IMR-90 (cell line): ENCODE data around the gene FBXL20. TPM values are rescaled to one million over a fixed set of nuclear protein-coding genes. Genes with fewer than 3 reads are reported as not detected.

Source experiments
- ATAC-seq: fragments of 200-7000 bp; cut with Tn5 transposase; 2 replicates; pipeline ENCODE4 v1.9.1; 2020; ENCODE audit warnings: low read depth, mild to moderate bottlenecking, moderate library complexity
- BruUV-seq: library from RNA; stranded (reverse); fragments of 400-500 nt; replicated peaks from 2 replicates; lab custom pipeline; 2021; lab: Mats Ljungman, UMichigan
- CTCF ChIA-PET: fragments of 300-600 bp; formaldehyde crosslinking; extraction: SDS; loops from one replicate; lab custom pipeline; 2021; ENCODE audit warnings: antibody characterized with exemption; lab: Yijun Ruan, JAX
- POLR2A ChIA-PET: fragments of 300-600 bp; sonication (Branson Sonifier 250); formaldehyde crosslinking; loops from one replicate; lab custom pipeline; 2022; ENCODE audit warnings: antibody characterized with exemption; ENCODE audit not compliant: unreplicated experiment; lab: Charles Lee
- DNase-seq: peaks from one replicate; pipeline ENCODE4 v3.0.0; 2013
- H2AFZ ChIP-seq: replicated peaks from 2 replicates; pipeline ENCODE3; 2013; ENCODE audit warnings: low read length, mild to moderate bottlenecking; ENCODE audit not compliant: poor library complexity
- H2AK5ac ChIP-seq: 2 replicates; pipeline ENCODE4 v1.6.1; 2013; ENCODE audit warnings: low read depth, low read length, inconsistent platforms
- H2AK9ac ChIP-seq: replicated peaks from 2 replicates; pipeline ENCODE3; 2013; ENCODE audit warnings: mild to moderate bottlenecking, low read depth, low read length, moderate library complexity; ENCODE audit not compliant: poor library complexity
- H2BK120ac ChIP-seq: 2 replicates; pipeline ENCODE4 v1.6.1; 2013; ENCODE audit warnings: low read depth, low read length, inconsistent platforms
- H2BK15ac ChIP-seq: 3 replicates; pipeline ENCODE4 v1.6.1; 2013; ENCODE audit warnings: low read depth, low read length, inconsistent platforms
- H2BK20ac ChIP-seq: 2 replicates; pipeline ENCODE4 v1.6.1; 2013; ENCODE audit warnings: low read depth, mild to moderate bottlenecking, inconsistent platforms, low read length, moderate library complexity
- H2BK5ac ChIP-seq: 2 replicates; pipeline ENCODE4 v1.6.1; 2013; ENCODE audit warnings: mild to moderate bottlenecking, low read depth, low read length, inconsistent platforms; ENCODE audit not compliant: poor library complexity, severe bottlenecking
- H3K14ac ChIP-seq: replicated peaks from 2 replicates; pipeline ENCODE4 v1.6.1; 2013; ENCODE audit warnings: low read depth, low read length, inconsistent platforms
- H3K18ac ChIP-seq: 2 replicates; pipeline ENCODE4 v1.6.1; 2013; ENCODE audit warnings: low read depth, low read length, control low read depth
- H3K23ac ChIP-seq: 2 replicates; pipeline ENCODE4 v1.6.1; 2013; ENCODE audit warnings: low read depth, low read length, inconsistent platforms
- H3K27ac ChIP-seq: 2 replicates; pipeline ENCODE4 v1.5.1; 2013; ENCODE audit warnings: mild to moderate bottlenecking, control low read depth, low read length; ENCODE audit not compliant: insufficient read depth
- H3K27me3 ChIP-seq: 2 replicates; pipeline ENCODE4 v1.6.1; 2013; ENCODE audit warnings: low read length; ENCODE audit not compliant: control insufficient read depth, insufficient read depth
- H3K36me3 ChIP-seq: 2 replicates; pipeline ENCODE4 v1.6.1; 2013; ENCODE audit warnings: low read length, mixed read lengths; ENCODE audit not compliant: control insufficient read depth, insufficient read depth
- H3K4ac ChIP-seq: 2 replicates; pipeline ENCODE4 v1.6.1; 2013; ENCODE audit warnings: low read depth, low read length, inconsistent platforms
- H3K4me1 ChIP-seq: 2 replicates; pipeline ENCODE4 v1.6.1; 2013; ENCODE audit warnings: low read length, mixed read lengths; ENCODE audit not compliant: control insufficient read depth, insufficient read depth
- H3K4me2 ChIP-seq: 2 replicates; pipeline ENCODE4 v1.6.1; 2013; ENCODE audit warnings: low read depth, mild to moderate bottlenecking, control low read depth, low read length, moderate library complexity
- H3K4me3 ChIP-seq: 2 replicates; pipeline ENCODE4 v1.5.1; 2013; ENCODE audit warnings: low read depth, mild to moderate bottlenecking, control low read depth, low read length, moderate library complexity; ENCODE audit not compliant: insufficient read depth
- H3K56ac ChIP-seq: 2 replicates; pipeline ENCODE4 v1.6.1; 2013; ENCODE audit warnings: low read length, inconsistent platforms; ENCODE audit not compliant: insufficient read depth; ENCODE audit errors: extremely low read depth
- H3K79me1 ChIP-seq, 2 experiments: 2 replicates each; pipeline ENCODE4 v1.6.1; 2013; ENCODE audit warnings: low read length in 2 of 2, inconsistent platforms in 1 of 2, low read depth in 1 of 2
- H3K9ac ChIP-seq: 2 replicates; pipeline ENCODE4 v1.6.1; 2013; ENCODE audit warnings: low read depth, low read length, control low read depth
- H3K9me1 ChIP-seq: 2 replicates; pipeline ENCODE4 v1.6.1; 2013; ENCODE audit warnings: low read length, inconsistent platforms; ENCODE audit not compliant: insufficient read depth
- H3K9me3 ChIP-seq: 2 replicates; pipeline ENCODE4 v1.6.1; 2013; ENCODE audit warnings: low read length; ENCODE audit not compliant: control insufficient read depth, insufficient read depth
- H4K20me1 ChIP-seq: 2 replicates; pipeline ENCODE4 v1.6.1; 2013; ENCODE audit warnings: low read length, inconsistent platforms; ENCODE audit not compliant: insufficient read depth
- H4K5ac ChIP-seq: 2 replicates; pipeline ENCODE4 v1.6.1; 2013; ENCODE audit warnings: mild to moderate bottlenecking, low read depth, low read length, control low read depth
- H4K8ac ChIP-seq, 2 experiments: 2 replicates each; pipeline ENCODE4 v1.6.1; 2013; ENCODE audit warnings: low read depth in 2 of 2, low read length in 2 of 2, control low read depth in 1 of 2, inconsistent platforms in 1 of 2
- H4K91ac ChIP-seq: 2 replicates; pipeline ENCODE4 v1.6.1; 2013; ENCODE audit warnings: low read depth, low read length, inconsistent platforms; ENCODE audit not compliant: insufficient read depth
- BHLHE40 ChIP-seq: fragments of 150-350 bp; IDR thresholded peaks from 2 replicates; pipeline ENCODE4 v1.6.1; 2016; ENCODE audit warnings: mild to moderate bottlenecking, low read depth, low read length
- CEBPB ChIP-seq: IDR thresholded peaks from 2 replicates; pipeline ENCODE4 v1.6.1; 2012; ENCODE audit warnings: low read depth, low read length, improper control_type of control experiment
- CHD1 ChIP-seq: IDR thresholded peaks from 2 replicates; pipeline ENCODE4 v1.6.1; 2012; ENCODE audit warnings: low read depth, low read length, improper control_type of control experiment
- CTCF ChIP-seq: conservative IDR thresholded peaks from 2 replicates; pipeline ENCODE4 v1.5.1; 2012; ENCODE audit warnings: mild to moderate bottlenecking, low read depth, low read length, improper control_type of control experiment
- ELK1 ChIP-seq: fragments of 150-350 bp; IDR thresholded peaks from 2 replicates; pipeline ENCODE4 v1.6.1; 2016; ENCODE audit warnings: low read depth, mild to moderate bottlenecking, low read length, moderate library complexity, borderline replicate concordance
- FOS ChIP-seq: fragments of 150-350 bp; IDR thresholded peaks from 2 replicates; pipeline ENCODE4 v1.6.1; 2016; ENCODE audit warnings: low read depth, low read length
- MAFK ChIP-seq: IDR thresholded peaks from 2 replicates; pipeline ENCODE4 v1.6.1; 2012; ENCODE audit warnings: low read depth, low read length, improper control_type of control experiment
- MAZ ChIP-seq: IDR thresholded peaks from 2 replicates; pipeline ENCODE4 v1.6.1; 2012; ENCODE audit warnings: low read depth, mild to moderate bottlenecking, low read length, improper control_type of control experiment, moderate library complexity, borderline replicate concordance
- MXI1 ChIP-seq: IDR thresholded peaks from 2 replicates; pipeline ENCODE4 v1.6.1; 2012; ENCODE audit warnings: low read depth, mild to moderate bottlenecking, low read length, moderate library complexity, borderline replicate concordance
- NFE2L2 ChIP-seq: fragments of 150-350 bp; IDR thresholded peaks from 2 replicates; pipeline ENCODE4 v1.6.1; 2016; ENCODE audit warnings: low read depth, mild to moderate bottlenecking, low read length
- POLR2A ChIP-seq: IDR thresholded peaks from 2 replicates; pipeline ENCODE4 v1.6.1; 2012; ENCODE audit warnings: mild to moderate bottlenecking, low read depth, low read length
- RAD21 ChIP-seq: IDR thresholded peaks from 2 replicates; pipeline ENCODE4 v1.6.1; 2012; ENCODE audit warnings: low read length, improper control_type of control experiment
- RCOR1 ChIP-seq: IDR thresholded peaks from 2 replicates; pipeline ENCODE4 v1.6.1; 2012; ENCODE audit warnings: mild to moderate bottlenecking, low read length, improper control_type of control experiment; ENCODE audit not compliant: insufficient replicate concordance
- RFX5 ChIP-seq: IDR thresholded peaks from 2 replicates; pipeline ENCODE4 v1.8.0; 2012; ENCODE audit warnings: low read depth, mild to moderate bottlenecking, low read length, moderate library complexity
- SMC3 ChIP-seq: fragments of 150-350 bp; IDR thresholded peaks from 2 replicates; pipeline ENCODE4 v1.6.1; 2016; ENCODE audit warnings: low read depth, mild to moderate bottlenecking, antibody characterized with exemption, low read length, moderate library complexity
- USF2 ChIP-seq: fragments of 150-350 bp; IDR thresholded peaks from 2 replicates; pipeline ENCODE4 v1.6.1; 2017; ENCODE audit warnings: mild to moderate bottlenecking, antibody characterized with exemption, low read length, low read depth
- WGBS, 2 experiments: methylation state at CpG; one replicate each; pipeline versions ENCODE4 v1.1.5 to v1.1.7; 2013; ENCODE audit warnings: missing lambda C conversion rate in 2 of 2; ENCODE audit not compliant: insufficient read length in 1 of 2; ENCODE audit errors: extremely low coverage in 2 of 2; 5-methylcytosine and 5-hydroxymethylcytosine counted together
- dilution Hi-C: fragments of 300-500 bp; cut with HindIII; formaldehyde crosslinking; loops from one replicate; pipeline ENCODE4 v1.14.3; 2018; ENCODE audit warnings: low sequenced_read_pairs; ENCODE audit not compliant: unreplicated experiment
- in situ Hi-C: fragments of 300-500 bp; cut with MboI; formaldehyde crosslinking; loops from 3 replicates; pipeline ENCODE4 v1.14.3; 2019; ENCODE audit warnings: low sequenced_read_pairs, inconsistent platforms, mixed read lengths
- intact Hi-C: fragments of 100-400 bp; cut with micrococcal nuclease; formaldehyde crosslinking; loops from 2 replicates; pipeline ENCODE4 v1.10.0; 2022
- polyA plus RNA-seq, 3 experiments: library from polyadenylated mRNA; depleted of rRNA; stranded (reverse); fragments of >200 nt; gene quantifications; 2 replicates each; pipeline ENCODE4 v1.2.3, GENCODE V29; 2012; ENCODE audit warnings: low replicate concordance in 1 of 3
- total RNA-seq: library from RNA; depleted of rRNA; stranded (reverse); fragments of >200 nt; gene quantifications from 2 replicates; pipeline ENCODE4 v1.2.3, GENCODE V29; 2012

Gene FBXL20
- total and polyA plus RNA-seq, 2 of the 4 experiments (the other 2 are of a cell fraction), result 4.1 to 13.8 TPM

- H2BK15ac ChIP-seq, result no peak overlapping the region
- H2AK9ac ChIP-seq, result no peak overlapping the region
- no peak overlapping the region for H2BK5ac ChIP-seq
- no peak overlapping the region for H3K18ac ChIP-seq
- ATAC-seq (no peak), DNase-seq (no peak)
- H3K56ac ChIP-seq, result no peak overlapping the region
- no peak overlapping the region for H2AFZ ChIP-seq
- H3K4me1 ChIP-seq, result no peaks in the 10 kb centered on the region
- H4K20me1 ChIP-seq, result no peaks in the 10 kb centered on the region
- WGBS, 2 experiments, result 74% methylated on average over 4 of the region's 7 CpGs; no CpG with 5 or more reads in 1 of the 2 experiments
- H3K36me3 ChIP-seq, result peaks cover 40% of the 10 kb centered on the region
- intact Hi-C loops, result no loop called here
- no peak overlapping the region for H3K4me3 ChIP-seq
- H3K9me1 ChIP-seq, result 0 out of 2 replicates have a peak, but pooled peaks cover 6% of the 10 kb centered on the region
- TF ChIP-seq CEBPB (no peak), FOS (no peak), RCOR1 (no peak), CHD1 (no peak), CTCF (no peak), ELK1 (no peak), SMC3 (no peak), MAZ (no peak), MXI1 (no peak), RAD21 (no peak), BHLHE40 (no peak), USF2 (no peak), RFX5 (no peak), POLR2A (no peak), NFE2L2 (no peak), MAFK (no peak)
- in situ Hi-C loops, result no loop called here
- H2AK5ac ChIP-seq, result no peak overlapping the region
- H3K79me1 ChIP-seq, result no peaks in the 10 kb centered on the region
- no peak overlapping the region for H3K4ac ChIP-seq
- no peak overlapping the region for H3K14ac ChIP-seq
- H4K5ac ChIP-seq, result no peak overlapping the region
- H2BK20ac ChIP-seq, result no peak overlapping the region
- no peak overlapping the region for H3K4me2 ChIP-seq
- CTCF ChIA-PET, result no interaction called here
- dilution Hi-C loops, result no loop called here
- no TSS peak for BruUV-seq
- H3K9ac ChIP-seq, result no peak overlapping the region
- H3K27ac ChIP-seq, result no peak overlapping the region
- H3K27me3 ChIP-seq, result no peaks in the 10 kb centered on the region
- POLR2A ChIA-PET, result no interaction called here
- no peak overlapping the region for H4K8ac ChIP-seq
- no peak overlapping the region for H2BK120ac ChIP-seq
- no peak overlapping the region for H4K91ac ChIP-seq
- H3K9me3 ChIP-seq, result no peaks in the 10 kb centered on the region
- no peak overlapping the region for H3K23ac ChIP-seq
Measured at GRCh38 chr17:39261286-39261685, 140.1 kb downstream of the FBXL20 start.
